ENCODE data around the gene BANP.
"Not testable (repeated sequence)": the region's sequence is repeated elsewhere in the genome, so short reads cannot be mapped to it uniquely, and the experiment has no call there.

BANP gene

GRCh38 chr16:88086571-88087516, 135.6 kb downstream of the BANP start:
- DNase-seq (ENCODE audit: low read depth in 2 of 2), result no peak

- no peak for DNase-seq (ENCODE audit: low read depth in 2 of 2)
These were observed 136.3 kb downstream of the BANP start for GRCh38 chr16:88087517-88087877.

- DNase-seq (ENCODE audit: low read depth in 2 of 2), result no peak
These were observed 136.9 kb downstream of the BANP start for GRCh38 chr16:88088161-88088581.

- DNase-seq (ENCODE audit: low read depth in 2 of 2), result not testable (repeated sequence)
These were observed 137.4 kb downstream of the BANP start for GRCh38 chr16:88088611-88089010.

GRCh38 chr16:88089071-88089470, 137.8 kb downstream of the BANP start:
- DNase-seq (ENCODE audit: low read depth in 2 of 2), result not testable (repeated sequence)

GRCh38 chr16:88089632-88090376, 138.6 kb downstream of the BANP start:
- DNase-seq (ENCODE audit: low read depth in 2 of 2), result not testable (repeated sequence)

GRCh38 chr16:88090377-88091175, 139.3 kb downstream of the BANP start:
- not testable (repeated sequence) for DNase-seq (ENCODE audit: low read depth in 2 of 2)

- DNase-seq (ENCODE audit: low read depth in 2 of 2), result not testable (repeated sequence)
These were observed 140.2 kb downstream of the BANP start for GRCh38 chr16:88091221-88091971.

- DNase-seq (ENCODE audit: low read depth in 2 of 2), result not testable (repeated sequence)
These were observed 140.7 kb downstream of the BANP start for GRCh38 chr16:88091972-88092302.

GRCh38 chr16:88092791-88093555, 141.7 kb downstream of the BANP start:
- DNase-seq (ENCODE audit: low read depth in 2 of 2), result not testable (repeated sequence)

- DNase-seq (ENCODE audit: low read depth in 2 of 2), result not testable (repeated sequence)
These were observed 142.5 kb downstream of the BANP start for GRCh38 chr16:88093556-88094252.

GRCh38 chr16:88094253-88094575, 143.0 kb downstream of the BANP start:
- DNase-seq (ENCODE audit: low read depth in 2 of 2), result not testable (repeated sequence)

GRCh38 chr16:88094900-88095299, 143.7 kb downstream of the BANP start:
- DNase-seq (ENCODE audit: low read depth in 2 of 2), result not testable (repeated sequence)

GRCh38 chr16:88096659-88097058, 145.4 kb downstream of the BANP start:
- DNase-seq (ENCODE audit: low read depth in 2 of 2), result not testable (repeated sequence)

GRCh38 chr16:88098731-88099562, 147.7 kb downstream of the BANP start:
- DNase-seq (ENCODE audit: low read depth in 2 of 2), result not testable (repeated sequence)

- DNase-seq (ENCODE audit: low read depth in 2 of 2), result no peak
These were observed 148.3 kb downstream of the BANP start for GRCh38 chr16:88099563-88099890.

GRCh38 chr16:88099956-88100355, 148.7 kb downstream of the BANP start:
- DNase-seq (ENCODE audit: low read depth in 2 of 2), result not testable (repeated sequence)

GRCh38 chr16:88100801-88101622, 149.8 kb downstream of the BANP start:
- DNase-seq (ENCODE audit: low read depth in 2 of 2), result not testable (repeated sequence)

Data from stimulated activated CD8-positive, alpha-beta memory T cell treated with anti-CD3 and anti-CD28 coated beads, Interleukin-7, amount 100 ng/mL, for 1 hour (primary cell).